NB4 (cell line): ENCODE data around the gene ZFYVE16.

ENCODE experiments used
- MYC ChIP-seq: IDR thresholded peaks from 2 replicates; pipeline ENCODE4 v1.6.1; 2011; ENCODE audit warnings: low read depth, low read length
- TF ChIP-seq, protein P1 (sequence below): IDR thresholded peaks from one replicate; pipeline ENCODE4 v1.5.1; 2012; ENCODE audit warnings: low read depth, low read length
- TF ChIP-seq, protein P2 (sequence below): IDR thresholded peaks from 2 replicates; pipeline ENCODE4 v1.6.1; 2011; ENCODE audit warnings: low read depth, low read length

DNA sequence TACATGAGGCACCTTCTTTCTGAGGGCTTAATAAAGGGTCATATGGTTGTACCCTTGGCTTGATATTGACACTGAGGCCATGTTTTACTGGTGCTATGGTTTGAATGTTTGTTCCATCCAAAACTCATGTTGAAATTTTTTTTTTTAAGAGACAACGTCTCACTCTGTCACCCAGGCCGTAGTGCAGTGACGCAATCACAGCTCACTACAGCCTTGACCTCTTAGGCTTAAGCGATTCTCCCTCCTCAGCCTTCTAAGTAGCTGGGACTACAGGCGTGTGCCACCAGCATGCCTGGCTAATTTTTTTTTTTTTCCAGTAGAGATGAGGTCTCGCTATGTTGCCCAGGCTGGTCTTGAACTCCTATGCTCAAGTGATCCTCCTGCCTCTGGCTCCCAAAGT lies 101.0 kb downstream of the ZFYVE16 start:
- TF ChIP-seq, protein P1, sequence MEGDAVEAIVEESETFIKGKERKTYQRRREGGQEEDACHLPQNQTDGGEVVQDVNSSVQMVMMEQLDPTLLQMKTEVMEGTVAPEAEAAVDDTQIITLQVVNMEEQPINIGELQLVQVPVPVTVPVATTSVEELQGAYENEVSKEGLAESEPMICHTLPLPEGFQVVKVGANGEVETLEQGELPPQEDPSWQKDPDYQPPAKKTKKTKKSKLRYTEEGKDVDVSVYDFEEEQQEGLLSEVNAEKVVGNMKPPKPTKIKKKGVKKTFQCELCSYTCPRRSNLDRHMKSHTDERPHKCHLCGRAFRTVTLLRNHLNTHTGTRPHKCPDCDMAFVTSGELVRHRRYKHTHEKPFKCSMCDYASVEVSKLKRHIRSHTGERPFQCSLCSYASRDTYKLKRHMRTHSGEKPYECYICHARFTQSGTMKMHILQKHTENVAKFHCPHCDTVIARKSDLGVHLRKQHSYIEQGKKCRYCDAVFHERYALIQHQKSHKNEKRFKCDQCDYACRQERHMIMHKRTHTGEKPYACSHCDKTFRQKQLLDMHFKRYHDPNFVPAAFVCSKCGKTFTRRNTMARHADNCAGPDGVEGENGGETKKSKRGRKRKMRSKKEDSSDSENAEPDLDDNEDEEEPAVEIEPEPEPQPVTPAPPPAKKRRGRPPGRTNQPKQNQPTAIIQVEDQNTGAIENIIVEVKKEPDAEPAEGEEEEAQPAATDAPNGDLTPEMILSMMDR = no peak
- TF ChIP-seq, protein P2, sequence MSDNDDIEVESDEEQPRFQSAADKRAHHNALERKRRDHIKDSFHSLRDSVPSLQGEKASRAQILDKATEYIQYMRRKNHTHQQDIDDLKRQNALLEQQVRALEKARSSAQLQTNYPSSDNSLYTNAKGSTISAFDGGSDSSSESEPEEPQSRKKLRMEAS = no peak
- TF ChIP-seq MYC = no peak
